ENCODE results near the gene PAGE2. TPM values are rescaled to one million over a fixed set of nuclear protein-coding genes. Genes with fewer than 3 reads are reported as not detected.

PAGE2 gene
- total RNA-seq, 4 donors from 2014 or later, result not detected

DNA sequence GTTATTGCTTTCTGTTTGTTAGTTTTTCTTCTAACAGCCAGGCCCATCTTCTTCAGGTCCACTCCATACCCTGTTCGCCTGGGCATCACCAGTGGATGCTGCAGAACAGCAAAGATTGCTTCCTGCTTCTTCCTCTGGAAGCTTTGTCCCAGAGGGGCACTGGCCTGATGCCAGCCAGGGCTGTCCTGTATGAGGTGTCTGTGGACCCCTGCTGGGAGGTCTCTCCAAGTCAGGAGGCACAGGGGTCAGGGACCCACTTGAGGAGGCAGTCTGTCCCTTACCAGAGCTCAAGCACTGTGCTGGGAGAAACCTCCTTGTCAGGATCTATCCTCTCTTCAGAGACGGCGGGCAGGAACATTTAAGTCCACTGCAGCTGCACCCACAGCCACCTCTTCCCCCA, 16.5 kb upstream of the PAGE2 start:
- ATAC-seq (ENCODE audit: low FRiP score), result no peak
- no peak for DNase-seq (ENCODE audit: low spot score)
- no peak for TF ChIP-seq CTCF (IDR thresholded peaks at IDR 0.05)

- ATAC-seq (ENCODE audit: low FRiP score) (no peak), DNase-seq (ENCODE audit: low spot score) (no peak)
- TF ChIP-seq CTCF (IDR thresholded peaks at IDR 0.05), result no peak
Observed at GRCh38 chrX:55074851-55075467, 13.9 kb upstream of the PAGE2 start, which contains the start of gene PAGE2B. PAGE2B (plus strand) TSS chrX:55075030; CDS start chrX:55076042, 1,012 bp downstream.

DNA sequence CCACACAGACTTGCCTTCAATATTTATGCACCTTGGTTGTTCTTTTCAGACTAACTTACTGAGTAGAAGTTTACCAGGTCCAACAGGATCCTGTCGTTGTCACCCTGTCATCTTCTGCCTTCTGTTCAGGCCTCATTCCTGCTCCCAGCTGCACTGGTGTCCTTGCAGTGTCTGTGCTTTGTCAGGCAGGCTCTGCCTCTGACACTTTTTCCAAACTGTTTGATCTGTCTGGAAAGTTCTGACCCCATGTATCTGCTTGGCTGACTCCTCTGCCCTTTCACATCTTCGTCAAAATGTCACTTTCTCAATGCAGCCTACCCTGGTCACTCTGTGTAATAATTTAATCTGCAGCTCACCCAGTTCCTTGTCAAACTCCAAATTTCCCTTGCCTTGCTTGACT, 9.9 kb downstream of the PAGE2 start:
- DNase-seq (ENCODE audit: low spot score) (no peak), ATAC-seq (ENCODE audit: low FRiP score) (no peak)
- TF ChIP-seq CTCF (IDR thresholded peaks at IDR 0.05), result no peak

- no peak for ATAC-seq (ENCODE audit: low FRiP score)
- no peak for TF ChIP-seq CTCF (IDR thresholded peaks at IDR 0.05)
- DNase-seq (ENCODE audit: low spot score), result no peak
Observed at GRCh38 chrX:55099162-55099561, 10.3 kb downstream of the PAGE2 start.

DNA sequence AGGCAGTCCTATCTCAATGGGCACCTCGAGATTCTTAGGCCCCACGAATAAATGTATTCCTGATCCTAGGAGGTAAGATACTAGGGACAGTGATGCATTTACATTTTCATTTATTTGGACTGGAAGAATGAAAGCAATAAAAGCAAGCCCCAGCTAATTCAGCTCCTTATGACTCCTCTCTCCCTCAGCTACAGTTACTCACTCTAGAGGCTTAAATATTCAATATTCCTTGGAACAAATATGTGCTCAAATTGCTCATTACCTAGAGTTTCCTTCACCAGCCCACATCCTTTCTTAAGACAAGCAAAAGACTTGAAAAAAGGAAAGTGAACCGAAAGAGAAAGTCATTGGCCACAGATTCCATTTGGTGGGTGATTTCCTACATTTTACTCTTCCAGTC, 13.9 kb downstream of the PAGE2 start:
- ATAC-seq (ENCODE audit: low FRiP score), result no peak
- DNase-seq (ENCODE audit: low spot score), result no peak
- TF ChIP-seq CTCF (IDR thresholded peaks at IDR 0.05), result no peak

GRCh38 chrX:55107262-55107661, 18.4 kb downstream of the PAGE2 start:
- ATAC-seq (ENCODE audit: low FRiP score) (no peak), DNase-seq (ENCODE audit: low spot score) (no peak)
- TF ChIP-seq CTCF (IDR thresholded peaks at IDR 0.05), result no peak

DNA sequence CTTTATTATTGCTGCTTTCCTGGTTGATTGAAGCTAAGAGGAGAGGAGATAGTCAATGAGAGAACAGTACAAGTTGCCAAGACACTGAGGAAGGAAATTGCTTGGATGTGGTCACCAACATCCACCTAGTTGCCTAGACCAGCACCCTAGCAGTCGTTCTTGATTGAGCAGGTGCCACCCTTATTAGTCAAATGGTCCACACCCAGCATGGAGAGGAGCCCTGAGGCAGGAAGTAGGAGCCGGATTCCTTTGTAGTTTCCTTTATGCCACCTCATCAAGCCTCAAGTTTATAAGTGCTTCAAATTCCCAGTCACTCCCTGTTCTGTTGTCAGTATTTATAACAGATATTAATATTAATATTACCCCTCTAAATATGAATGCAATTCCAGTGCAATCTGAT, 19.1 kb downstream of the PAGE2 start:
- no peak for TF ChIP-seq CTCF (IDR thresholded peaks at IDR 0.05)
- ATAC-seq (ENCODE audit: low FRiP score), result no peak
- no peak for DNase-seq (ENCODE audit: low spot score)

All from omental fat pad (tissue), 4 donors.